ENCODE measurements around the gene GYS1.

GYS1 gene

DNA sequence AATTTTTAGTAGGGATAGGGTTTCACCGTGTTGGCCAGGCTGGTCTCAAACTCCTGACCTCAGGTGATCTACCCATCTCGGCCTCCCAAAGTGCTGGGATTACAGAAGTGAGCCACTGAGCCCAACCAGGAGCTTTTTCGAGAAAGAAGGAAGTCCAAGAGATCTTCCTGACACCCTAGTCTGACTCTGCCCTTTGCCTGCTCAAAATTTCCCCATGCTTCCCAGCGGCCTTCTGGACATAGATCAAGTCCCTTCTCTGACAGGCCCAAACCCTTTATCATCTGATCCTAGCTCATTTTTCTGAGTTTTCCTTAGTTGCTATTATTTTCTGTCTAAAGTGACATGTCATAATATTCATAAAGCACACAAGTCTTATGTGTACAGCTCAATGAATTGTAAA, 40.0 kb downstream of the GYS1 start:
- no peak for TF ChIP-seq CSDC2 (CRISPR knock-in tag; IDR thresholded peaks at IDR 0.05)
- TF ChIP-seq CSRNP3 (CRISPR knock-in tag; IDR thresholded peaks at IDR 0.05) = no peak
- TF ChIP-seq PPARA (CRISPR knock-in tag; IDR thresholded peaks at IDR 0.05; ENCODE audit: borderline replicate concordance) = no peak
- no peak for TF ChIP-seq ZNF565 (CRISPR knock-in tag; conservative IDR thresholded peaks at IDR 0.05; ENCODE audit: low read depth)
- no peak for TF ChIP-seq TCF4 (CRISPR knock-in tag; IDR thresholded peaks at IDR 0.05; ENCODE audit: borderline replicate concordance)
- no peak for TF ChIP-seq TSHZ2 (CRISPR knock-in tag; IDR thresholded peaks at IDR 0.05)
- no peak for TF ChIP-seq ZFP30 (CRISPR knock-in tag; IDR thresholded peaks at IDR 0.05)
- TF ChIP-seq ZNF70 (CRISPR knock-in tag; IDR thresholded peaks at IDR 0.05) = no peak
- no peak for TF ChIP-seq TOX (CRISPR knock-in tag; IDR thresholded peaks at IDR 0.05; ENCODE audit: borderline replicate concordance)
- no peak for TF ChIP-seq ZNF8 (CRISPR knock-in tag; IDR thresholded peaks at IDR 0.05)
- TF ChIP-seq BACH2 (CRISPR knock-in tag; IDR thresholded peaks at IDR 0.05; ENCODE audit: borderline replicate concordance) = no peak
- TF ChIP-seq ISL1 (CRISPR knock-in tag; IDR thresholded peaks at IDR 0.05) = no peak
- TF ChIP-seq, protein P1, sequence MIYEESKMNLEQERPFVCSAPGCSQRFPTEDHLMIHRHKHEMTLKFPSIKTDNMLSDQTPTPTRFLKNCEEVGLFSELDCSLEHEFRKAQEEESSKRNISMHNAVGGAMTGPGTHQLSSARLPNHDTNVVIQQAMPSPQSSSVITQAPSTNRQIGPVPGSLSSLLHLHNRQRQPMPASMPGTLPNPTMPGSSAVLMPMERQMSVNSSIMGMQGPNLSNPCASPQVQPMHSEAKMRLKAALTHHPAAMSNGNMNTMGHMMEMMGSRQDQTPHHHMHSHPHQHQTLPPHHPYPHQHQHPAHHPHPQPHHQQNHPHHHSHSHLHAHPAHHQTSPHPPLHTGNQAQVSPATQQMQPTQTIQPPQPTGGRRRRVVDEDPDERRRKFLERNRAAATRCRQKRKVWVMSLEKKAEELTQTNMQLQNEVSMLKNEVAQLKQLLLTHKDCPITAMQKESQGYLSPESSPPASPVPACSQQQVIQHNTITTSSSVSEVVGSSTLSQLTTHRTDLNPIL (CRISPR knock-in tag; IDR thresholded peaks at IDR 0.05; ENCODE audit: low read depth) = no peak
- TF ChIP-seq ZFP3 (CRISPR knock-in tag; IDR thresholded peaks at IDR 0.05) = no peak
- no peak for TF ChIP-seq ARNTL (CRISPR knock-in tag; IDR thresholded peaks at IDR 0.05; ENCODE audit: borderline replicate concordance, low read depth)
- no peak for ATAC-seq

DNA sequence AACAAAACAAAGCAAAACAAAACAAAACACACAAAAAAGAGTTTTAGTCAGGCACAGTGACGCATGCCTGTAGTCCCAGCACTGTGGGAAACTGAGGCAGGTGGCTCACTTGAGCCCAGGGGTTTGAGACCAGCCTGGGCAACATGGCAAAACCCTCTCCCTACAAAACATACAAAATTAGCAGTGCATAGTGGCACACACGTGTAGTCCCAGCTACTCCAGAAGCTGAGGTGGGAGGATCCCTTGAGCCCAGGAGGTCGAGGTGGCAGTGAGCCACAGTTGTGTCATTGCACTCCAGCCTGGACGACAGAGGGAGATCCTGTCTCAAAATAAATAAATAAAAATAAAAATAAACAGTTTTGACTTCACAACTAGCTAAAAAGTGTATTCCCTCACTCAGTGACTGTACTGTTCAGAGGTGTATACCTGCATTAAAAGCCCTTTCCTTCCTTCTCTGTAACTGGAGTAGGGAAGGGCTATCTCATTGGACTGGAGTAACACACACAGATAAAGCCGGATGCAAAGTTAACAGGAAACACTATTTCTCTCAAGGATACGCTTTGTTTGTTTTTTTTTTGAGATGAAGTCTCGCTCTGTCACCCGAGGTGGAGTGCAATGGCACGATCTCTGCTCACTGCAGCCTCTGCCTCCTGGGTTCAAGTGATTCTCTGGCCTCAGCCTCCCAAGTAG, 42.1 kb downstream of the GYS1 start:
- no peak for ATAC-seq
- TF ChIP-seq TCF4 (CRISPR knock-in tag; IDR thresholded peaks at IDR 0.05; ENCODE audit: borderline replicate concordance) = no peak
- TF ChIP-seq, protein P2, sequence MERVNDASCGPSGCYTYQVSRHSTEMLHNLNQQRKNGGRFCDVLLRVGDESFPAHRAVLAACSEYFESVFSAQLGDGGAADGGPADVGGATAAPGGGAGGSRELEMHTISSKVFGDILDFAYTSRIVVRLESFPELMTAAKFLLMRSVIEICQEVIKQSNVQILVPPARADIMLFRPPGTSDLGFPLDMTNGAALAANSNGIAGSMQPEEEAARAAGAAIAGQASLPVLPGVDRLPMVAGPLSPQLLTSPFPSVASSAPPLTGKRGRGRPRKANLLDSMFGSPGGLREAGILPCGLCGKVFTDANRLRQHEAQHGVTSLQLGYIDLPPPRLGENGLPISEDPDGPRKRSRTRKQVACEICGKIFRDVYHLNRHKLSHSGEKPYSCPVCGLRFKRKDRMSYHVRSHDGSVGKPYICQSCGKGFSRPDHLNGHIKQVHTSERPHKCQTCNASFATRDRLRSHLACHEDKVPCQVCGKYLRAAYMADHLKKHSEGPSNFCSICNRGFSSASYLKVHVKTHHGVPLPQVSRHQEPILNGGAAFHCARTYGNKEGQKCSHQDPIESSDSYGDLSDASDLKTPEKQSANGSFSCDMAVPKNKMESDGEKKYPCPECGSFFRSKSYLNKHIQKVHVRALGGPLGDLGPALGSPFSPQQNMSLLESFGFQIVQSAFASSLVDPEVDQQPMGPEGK (CRISPR knock-in tag; IDR thresholded peaks at IDR 0.05; ENCODE audit: borderline replicate concordance) = no peak
- TF ChIP-seq ESRRG (CRISPR knock-in tag; IDR thresholded peaks at IDR 0.05) = no peak

GRCh38 chr19:48950159-48950558, 43.0 kb downstream of the GYS1 start:
- ATAC-seq = no peak
- no peak for TF ChIP-seq ZFP30 (CRISPR knock-in tag; IDR thresholded peaks at IDR 0.05)
- no peak for TF ChIP-seq TOX (CRISPR knock-in tag; IDR thresholded peaks at IDR 0.05; ENCODE audit: borderline replicate concordance)
- TF ChIP-seq TCF4 (CRISPR knock-in tag; IDR thresholded peaks at IDR 0.05; ENCODE audit: borderline replicate concordance) = no peak
- no peak for TF ChIP-seq CSDC2 (CRISPR knock-in tag; IDR thresholded peaks at IDR 0.05)
- TF ChIP-seq, protein P1 (CRISPR knock-in tag; IDR thresholded peaks at IDR 0.05; ENCODE audit: low read depth) = no peak
- TF ChIP-seq ZNF565 (CRISPR knock-in tag; conservative IDR thresholded peaks at IDR 0.05; ENCODE audit: low read depth) = no peak
- no peak for TF ChIP-seq CSRNP3 (CRISPR knock-in tag; IDR thresholded peaks at IDR 0.05)
- no peak for TF ChIP-seq GLIS3 (CRISPR knock-in tag; IDR thresholded peaks at IDR 0.05)
- TF ChIP-seq OSR1 (CRISPR knock-in tag; IDR thresholded peaks at IDR 0.05) = no peak
- TF ChIP-seq TSHZ2 (CRISPR knock-in tag; IDR thresholded peaks at IDR 0.05) = no peak
- TF ChIP-seq RARB (CRISPR knock-in tag; IDR thresholded peaks at IDR 0.05) = no peak
- TF ChIP-seq ARNTL (CRISPR knock-in tag; IDR thresholded peaks at IDR 0.05; ENCODE audit: borderline replicate concordance, low read depth) = no peak
- TF ChIP-seq, protein P3, sequence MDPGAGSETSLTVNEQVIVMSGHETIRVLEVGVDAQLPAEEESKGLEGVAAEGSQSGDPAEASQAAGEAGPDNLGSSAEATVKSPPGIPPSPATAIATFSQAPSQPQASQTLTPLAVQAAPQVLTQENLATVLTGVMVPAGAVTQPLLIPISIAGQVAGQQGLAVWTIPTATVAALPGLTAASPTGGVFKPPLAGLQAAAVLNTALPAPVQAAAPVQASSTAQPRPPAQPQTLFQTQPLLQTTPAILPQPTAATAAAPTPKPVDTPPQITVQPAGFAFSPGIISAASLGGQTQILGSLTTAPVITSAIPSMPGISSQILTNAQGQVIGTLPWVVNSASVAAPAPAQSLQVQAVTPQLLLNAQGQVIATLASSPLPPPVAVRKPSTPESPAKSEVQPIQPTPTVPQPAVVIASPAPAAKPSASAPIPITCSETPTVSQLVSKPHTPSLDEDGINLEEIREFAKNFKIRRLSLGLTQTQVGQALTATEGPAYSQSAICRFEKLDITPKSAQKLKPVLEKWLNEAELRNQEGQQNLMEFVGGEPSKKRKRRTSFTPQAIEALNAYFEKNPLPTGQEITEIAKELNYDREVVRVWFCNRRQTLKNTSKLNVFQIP (CRISPR knock-in tag; IDR thresholded peaks at IDR 0.05; ENCODE audit: borderline replicate concordance, low read depth) = no peak
- no peak for TF ChIP-seq ZFP3 (CRISPR knock-in tag; IDR thresholded peaks at IDR 0.05)
- no peak for TF ChIP-seq ZNF8 (CRISPR knock-in tag; IDR thresholded peaks at IDR 0.05)
